ENCODE data around the gene EDC3.
"Not testable (repeated sequence)": the region's sequence is repeated elsewhere in the genome, so short reads cannot be mapped to it uniquely, and the experiment has no call there.

The EDC3 gene

GRCh38 chr15:74653426-74654102 lies 42.3 kb downstream of the EDC3 start:
- no peak for DNase-seq (ENCODE audit: low read depth in 2 of 2)

GRCh38 chr15:74651242-74651741 lies 44.5 kb downstream of the EDC3 start:
- no peak for DNase-seq (ENCODE audit: low read depth in 2 of 2)

GRCh38 chr15:74648051-74648842 lies 47.6 kb downstream of the EDC3 start:
- no peak for DNase-seq (ENCODE audit: low read depth in 2 of 2)

- no peak for DNase-seq (ENCODE audit: low read depth in 2 of 2)
These were observed 49.3 kb downstream of the EDC3 start for GRCh38 chr15:74646480-74646879.

- no peak for DNase-seq (ENCODE audit: low read depth in 2 of 2)
These were observed 52.1 kb downstream of the EDC3 start for GRCh38 chr15:74643665-74644204.

GRCh38 chr15:74642734-74643664 lies 52.8 kb downstream of the EDC3 start:
- no peak for DNase-seq (ENCODE audit: low read depth in 2 of 2)

GRCh38 chr15:74642348-74642733 lies 53.5 kb downstream of the EDC3 start:
- DNase-seq (ENCODE audit: low read depth in 2 of 2): no peak

GRCh38 chr15:74641151-74641550 lies 54.7 kb downstream of the EDC3 start:
- no peak for DNase-seq (ENCODE audit: low read depth in 2 of 2)

- DNase-seq (ENCODE audit: low read depth in 2 of 2): no peak
These were observed 58.8 kb downstream of the EDC3 start for GRCh38 chr15:74636984-74637383.

- peak; percentile 54 to 59 for DNase-seq (ENCODE audit: low read depth in 2 of 2)
These were observed 60.6 kb downstream of the EDC3 start for GRCh38 chr15:74635228-74635627.

- no peak for DNase-seq (ENCODE audit: low read depth in 2 of 2)
These were observed 62.0 kb downstream of the EDC3 start for GRCh38 chr15:74633781-74634180.

GRCh38 chr15:74632601-74633000 lies 63.2 kb downstream of the EDC3 start:
- no peak for DNase-seq (ENCODE audit: low read depth in 2 of 2)

- DNase-seq (ENCODE audit: low read depth in 2 of 2): peak; percentile 48 to 56
These were observed 63.8 kb downstream of the EDC3 start for GRCh38 chr15:74631935-74632560.

GRCh38 chr15:74631408-74631807 lies 64.4 kb downstream of the EDC3 start:
- DNase-seq (ENCODE audit: low read depth in 2 of 2): no peak

GRCh38 chr15:74631087-74631385 lies 64.8 kb downstream of the EDC3 start:
- no peak for DNase-seq (ENCODE audit: low read depth in 2 of 2)

GRCh38 chr15:74630284-74631086 lies 65.3 kb downstream of the EDC3 start:
- no peak for DNase-seq (ENCODE audit: low read depth in 2 of 2)

GRCh38 chr15:74629696-74630095 lies 66.1 kb downstream of the EDC3 start:
- DNase-seq (ENCODE audit: low read depth in 2 of 2): not testable (repeated sequence)

GRCh38 chr15:74628949-74629348 lies 66.9 kb downstream of the EDC3 start:
- DNase-seq (ENCODE audit: low read depth in 2 of 2): no peak

- DNase-seq (ENCODE audit: low read depth in 2 of 2): no peak
These were observed 67.6 kb downstream of the EDC3 start for GRCh38 chr15:74628199-74628598.

GRCh38 chr15:74627766-74628165 lies 68.1 kb downstream of the EDC3 start:
- no peak for DNase-seq (ENCODE audit: low read depth in 2 of 2)
